B cell (primary cell): ENCODE measurements around the gene NAB2. TPM values are rescaled to one million over a fixed set of nuclear protein-coding genes. Genes with fewer than 3 reads are reported as not detected.

ENCODE experiments used
- ATAC-seq: fragments of 200-7000 bp; cut with Tn5 transposase; one replicate; pipeline ENCODE4 v1.10.0; 2021; ENCODE audit warnings: low read depth, mild to moderate bottlenecking, moderate number of reproducible peaks, moderate library complexity
- CTCF ChIA-PET: fragments of 350-600 bp; sonication (Branson Sonifier 250); formaldehyde crosslinking; loops from one replicate; lab custom pipeline; 2021; ENCODE audit warnings: antibody characterized with exemption, inconsistent platforms; lab: Charles Lee
- POLR2A ChIA-PET: fragments of 350-600 bp; sonication (Branson Sonifier 250); formaldehyde crosslinking; loops from one replicate; lab custom pipeline; 2021; ENCODE audit warnings: antibody characterized with exemption; lab: Charles Lee
- DNase-seq: peaks from one replicate; pipeline ENCODE4 v3.0.0; 2013
- H2AFZ ChIP-seq: 2 replicates; pipeline ENCODE4 v1.6.1; 2012; ENCODE audit warnings: mild to moderate bottlenecking, low read depth, low read length; ENCODE audit not compliant: insufficient read depth, poor library complexity, severe bottlenecking
- H3K27ac ChIP-seq, 2 donors: 1 replicate in 1 of 2; 2 replicates in 1 of 2; pipeline ENCODE4 v1.5.1; 2012 to 2013; ENCODE audit warnings: low read length in 2 of 2, mild to moderate bottlenecking in 2 of 2, moderate library complexity in 1 of 2
- H3K27me3 ChIP-seq, 4 experiments: fragments of 200-600 bp in 1 of 4; sonication (generic) in 1 of 4; replicated peaks in 1 of 4; 1 replicate in 2 of 4; 2 replicates in 2 of 4; pipeline versions ENCODE4 v1.6.1 to v1.7.0; 2013 to 2016; ENCODE audit warnings: low read length in 3 of 4, mild to moderate bottlenecking in 2 of 4, mixed read lengths in 1 of 4, moderate library complexity in 1 of 4; ENCODE audit not compliant: insufficient read depth in 4 of 4, control insufficient read depth in 3 of 4; ENCODE audit errors: control extremely low read depth in 1 of 4
- H3K36me3 ChIP-seq, 2 experiments: replicated peaks in 1 of 2; 1 replicate in 1 of 2; 2 replicates in 1 of 2; pipeline versions ENCODE4 v1.6.1 to v1.7.1; 2013; ENCODE audit warnings: low read length in 1 of 2; ENCODE audit not compliant: insufficient read depth in 2 of 2, control insufficient read depth in 1 of 2; ENCODE audit errors: control extremely low read depth in 1 of 2, extremely low read depth in 1 of 2
- H3K4me1 ChIP-seq, 2 donors: fragments of 200-600 bp in 1 of 2; sonication (generic) in 1 of 2; 1 replicate in 1 of 2; 2 replicates in 1 of 2; pipeline versions ENCODE4 v1.5.1 to v1.6.1; 2013 to 2017; ENCODE audit warnings: low read length in 2 of 2; ENCODE audit not compliant: control insufficient read depth in 2 of 2, insufficient read depth in 2 of 2
- H3K4me2 ChIP-seq: replicated peaks from 2 replicates; pipeline ENCODE3; 2012; ENCODE audit warnings: mild to moderate bottlenecking, low read depth, low read length; ENCODE audit not compliant: poor library complexity, severe bottlenecking
- H3K4me3 ChIP-seq, 5 experiments: fragments of 200-600 bp in 1 of 5; sonication (generic) in 1 of 5; 1 replicate in 3 of 5; 2 replicates in 2 of 5; pipeline versions ENCODE4 v1.5.1 to v1.7.0; 2011 to 2016; ENCODE audit warnings: low read length in 4 of 5, mild to moderate bottlenecking in 4 of 5, low read depth in 2 of 5, control low read depth in 1 of 5, moderate library complexity in 1 of 5; ENCODE audit not compliant: insufficient read depth in 1 of 5; ENCODE audit errors: control extremely low read depth in 1 of 5, extremely low read depth in 1 of 5
- H3K79me2 ChIP-seq: fragments of 200-600 bp; sonication (generic); one replicate; pipeline ENCODE4 v1.6.0; 2016; ENCODE audit warnings: low read length; ENCODE audit not compliant: control insufficient read depth, insufficient read depth
- H3K9ac ChIP-seq: fragments of 200-600 bp; sonication (generic); 2 replicates; pipeline ENCODE4 v1.6.1; 2017; ENCODE audit warnings: mild to moderate bottlenecking, low read length, moderate library complexity
- H3K9me3 ChIP-seq, 3 donors: one replicate each; pipeline versions ENCODE4 v1.6.1 to v1.7.1; 2013; ENCODE audit warnings: low read length in 2 of 3; ENCODE audit not compliant: control insufficient read depth in 2 of 3, insufficient read depth in 1 of 3; ENCODE audit errors: control extremely low read depth in 1 of 3
- H4K20me1 ChIP-seq: 2 replicates; pipeline ENCODE4 v1.6.0; 2012; ENCODE audit warnings: mild to moderate bottlenecking, low read length; ENCODE audit not compliant: insufficient read depth, control insufficient read depth, poor library complexity, severe bottlenecking
- H3K27ac Mint-ChIP-seq: one replicate; pipeline ENCODE4 v1.8.0; 2021; ENCODE audit warnings: mixed read lengths
- H3K27me3 Mint-ChIP-seq: one replicate; pipeline ENCODE4 v1.8.0; 2021; ENCODE audit warnings: mixed read lengths
- H3K4me1 Mint-ChIP-seq: one replicate; pipeline ENCODE4 v1.8.0; 2021; ENCODE audit warnings: mixed read lengths
- H3K4me3 Mint-ChIP-seq: one replicate; pipeline ENCODE4 v1.8.0; 2021; ENCODE audit warnings: mixed read lengths
- H3K9me3 Mint-ChIP-seq: one replicate; pipeline ENCODE4 v1.8.0; 2022; ENCODE audit warnings: mixed read lengths; ENCODE audit not compliant: insufficient read depth
- EZH2 ChIP-seq: IDR thresholded peaks from 2 replicates; pipeline ENCODE4 v1.6.1; 2012; ENCODE audit warnings: borderline replicate concordance, low read depth, mild to moderate bottlenecking, moderate library complexity, low read length; ENCODE audit not compliant: insufficient read depth, poor library complexity, severe bottlenecking
- WGBS: methylation state at CpG from one replicate; pipeline ENCODE4 v1.1.5; 2013; ENCODE audit warnings: missing lambda C conversion rate; ENCODE audit not compliant: insufficient coverage; 5-methylcytosine and 5-hydroxymethylcytosine counted together
- intact Hi-C: fragments of 100-400 bp; cut with micrococcal nuclease; formaldehyde crosslinking; loops from one replicate; pipeline ENCODE4 v1.10.0; 2022
- polyA plus RNA-seq: library from polyadenylated mRNA; depleted of rRNA; stranded (reverse); fragments of >200 nt; gene quantifications from 2 replicates; pipeline ENCODE4 v1.2.3, GENCODE V29; 2012
- total RNA-seq, 2 donors: library from RNA; stranded (reverse); fragments of 120-200 nt in 1 of 2; gene quantifications; 1 replicate in 1 of 2; 2 replicates in 1 of 2; pipeline versions ENCODE4 v1.2.3 to v1.2.4, GENCODE V29; 2013 to 2022
- TF ChIP-seq, protein P1 (sequence below): fragments of 200-600 bp; IDR thresholded peaks from one replicate; pipeline ENCODE4 v1.8.0; 2022; ENCODE audit warnings: antibody characterized with exemption, mild to moderate bottlenecking

The NAB2 gene
- total and polyA plus RNA-seq, 2 donors (not counting 1 experiment from before 2014, with no cell fraction given): 6.7 to 52.1 TPM

DNA sequence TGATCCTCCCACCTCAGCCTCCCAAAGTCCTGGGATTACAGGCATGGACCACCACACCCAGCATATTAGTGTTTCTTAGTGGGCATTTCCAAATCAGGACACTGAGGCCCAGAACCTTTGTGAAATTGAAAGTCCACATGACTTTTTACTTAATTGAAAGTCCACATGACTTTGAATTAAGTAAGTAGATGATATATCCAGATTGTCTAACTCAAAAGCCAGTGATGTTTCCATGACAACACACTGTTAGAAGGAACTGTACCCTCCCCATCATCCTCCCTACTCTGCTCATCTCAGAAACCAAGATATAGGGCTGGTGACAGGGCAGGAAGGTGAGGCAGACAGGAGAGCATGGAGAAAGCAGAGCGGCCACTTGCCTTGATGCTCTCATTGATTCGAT, 46.2 kb upstream of the NAB2 start:
- no peaks in the 10 kb centered on the region for H3K79me2 ChIP-seq
- H4K20me1 ChIP-seq: no peaks in the 10 kb centered on the region
- no peaks in the 10 kb centered on the region for H3K36me3 ChIP-seq
- WGBS: 87% methylated on average over 2 of the region's 2 CpGs
- peaks cover 21% of the 10 kb centered on the region for H3K4me1 Mint-ChIP-seq
- H3K27ac Mint-ChIP-seq: no peak overlapping the region
- H3K4me3 ChIP-seq: no peak overlapping the region
- H3K4me2 ChIP-seq: no peak overlapping the region
- H3K27me3 ChIP-seq: no peaks in the 10 kb centered on the region
- TF ChIP-seq, protein P1, sequence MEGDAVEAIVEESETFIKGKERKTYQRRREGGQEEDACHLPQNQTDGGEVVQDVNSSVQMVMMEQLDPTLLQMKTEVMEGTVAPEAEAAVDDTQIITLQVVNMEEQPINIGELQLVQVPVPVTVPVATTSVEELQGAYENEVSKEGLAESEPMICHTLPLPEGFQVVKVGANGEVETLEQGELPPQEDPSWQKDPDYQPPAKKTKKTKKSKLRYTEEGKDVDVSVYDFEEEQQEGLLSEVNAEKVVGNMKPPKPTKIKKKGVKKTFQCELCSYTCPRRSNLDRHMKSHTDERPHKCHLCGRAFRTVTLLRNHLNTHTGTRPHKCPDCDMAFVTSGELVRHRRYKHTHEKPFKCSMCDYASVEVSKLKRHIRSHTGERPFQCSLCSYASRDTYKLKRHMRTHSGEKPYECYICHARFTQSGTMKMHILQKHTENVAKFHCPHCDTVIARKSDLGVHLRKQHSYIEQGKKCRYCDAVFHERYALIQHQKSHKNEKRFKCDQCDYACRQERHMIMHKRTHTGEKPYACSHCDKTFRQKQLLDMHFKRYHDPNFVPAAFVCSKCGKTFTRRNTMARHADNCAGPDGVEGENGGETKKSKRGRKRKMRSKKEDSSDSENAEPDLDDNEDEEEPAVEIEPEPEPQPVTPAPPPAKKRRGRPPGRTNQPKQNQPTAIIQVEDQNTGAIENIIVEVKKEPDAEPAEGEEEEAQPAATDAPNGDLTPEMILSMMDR: no peak
- TF ChIP-seq EZH2: no peak
- DNase-seq: no peak
- POLR2A ChIA-PET: no interaction called here
- no peak overlapping the region for H3K27ac ChIP-seq
- no peak for ATAC-seq
- no peak overlapping the region for H3K4me3 Mint-ChIP-seq
- H3K4me1 ChIP-seq: peaks cover 14 to 21% of the 10 kb centered on the region in 2 donors
- intact Hi-C loops: no loop called here
- H3K9ac ChIP-seq: no peak overlapping the region
- no peak overlapping the region for H2AFZ ChIP-seq
- no peaks in the 10 kb centered on the region for H3K9me3 Mint-ChIP-seq
- no peaks in the 10 kb centered on the region for H3K9me3 ChIP-seq
- CTCF ChIA-PET: interaction anchor here (1.0 to 1.2 kb wide), 2 partner anchors 11 to 27 kb away, joined by 3 to 4 read pairs; no protein-coding TSS in a partner anchor
- no peaks in the 10 kb centered on the region for H3K27me3 Mint-ChIP-seq

DNA sequence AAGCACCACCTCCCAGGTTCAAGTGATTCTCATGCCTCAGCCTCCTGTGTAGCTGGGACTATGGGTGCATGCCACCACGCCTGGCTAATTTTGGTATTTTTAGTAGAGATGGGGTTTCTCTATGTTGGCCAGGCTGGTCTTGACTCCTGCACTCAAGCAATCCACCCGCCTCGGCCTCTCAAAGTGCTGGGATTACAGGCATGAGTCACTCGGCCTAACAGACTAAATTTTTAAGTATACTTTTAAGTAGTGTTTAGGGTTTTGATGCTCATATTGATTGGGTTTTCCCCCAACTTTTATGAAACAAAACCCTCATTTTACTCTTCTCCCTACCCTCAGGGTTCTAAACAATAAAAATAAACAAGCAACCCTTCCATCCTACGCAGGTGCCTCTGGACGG, 44.4 kb upstream of the NAB2 start:
- Histone ChIP-seq H3K36me3 (no peaks in the 10 kb centered on the region), H3K27ac (no peak overlapping the region), H3K4me1 (peaks cover 18 to 28% of the 10 kb centered on the region in 2 donors), H2AFZ (no peak overlapping the region), H3K79me2 (no peaks in the 10 kb centered on the region), H4K20me1 (no peaks in the 10 kb centered on the region), H3K27me3 (no peaks in the 10 kb centered on the region), H3K9ac (no peak overlapping the region), H3K4me3 (no peak overlapping the region), H3K9me3 (no peaks in the 10 kb centered on the region), H3K4me2 (no peak overlapping the region)
- Mint-ChIP-seq H3K4me3 (no peak overlapping the region), H3K27me3 (no peaks in the 10 kb centered on the region), H3K9me3 (no peaks in the 10 kb centered on the region), H3K4me1 (peaks cover 26% of the 10 kb centered on the region), H3K27ac (no peak overlapping the region)
- CTCF ChIA-PET: interaction anchor here (1.3 to 1.4 kb wide), 2 partner anchors 15 to 26 kb away, joined by 3 read pairs; no protein-coding TSS in a partner anchor
- POLR2A ChIA-PET: no interaction called here
- no peak for DNase-seq
- intact Hi-C loops: no loop called here
- TF ChIP-seq EZH2: no peak
- TF ChIP-seq, protein P1: no peak
- ATAC-seq: no peak
- 90% methylated on average over 3 of the region's 6 CpGs for WGBS
